DND-41 (cell line): ENCODE data around the gene NAIF1.

Experiments used
- ATAC-seq: fragments of 200-7000 bp; cut with Tn5 transposase; 3 replicates; pipeline ENCODE4 v1.9.1; 2021; ENCODE audit warnings: low read depth; ENCODE audit not compliant: insufficient read depth
- DNase-seq: peaks from one replicate; pipeline ENCODE4 v3.0.0-alpha.2; 2020
- H2AFZ ChIP-seq: 2 replicates; pipeline ENCODE4 v1.6.0; 2012; ENCODE audit warnings: low read depth, low read length
- H3K27ac ChIP-seq: 2 replicates; pipeline ENCODE4 v1.5.1; 2012; ENCODE audit warnings: low read length, inconsistent platforms
- H3K27me3 ChIP-seq: fragments of 200-600 bp; sonication (generic); 2 replicates; pipeline ENCODE4 v1.6.0; 2012; ENCODE audit warnings: low read length, mild to moderate bottlenecking, inconsistent platforms; ENCODE audit not compliant: insufficient read depth, poor library complexity
- H3K36me3 ChIP-seq: 2 replicates; pipeline ENCODE4 v1.5.1; 2012; ENCODE audit warnings: low read length, inconsistent platforms; ENCODE audit not compliant: insufficient read depth
- H3K4me1 ChIP-seq: 2 replicates; pipeline ENCODE4 v1.5.1; 2012; ENCODE audit warnings: mild to moderate bottlenecking, low read length; ENCODE audit not compliant: insufficient read depth
- H3K4me2 ChIP-seq: 2 replicates; pipeline ENCODE4 v1.6.0; 2012; ENCODE audit warnings: mild to moderate bottlenecking, moderate library complexity, low read length, inconsistent platforms; ENCODE audit not compliant: insufficient read depth
- H3K4me3 ChIP-seq, 2 experiments: fragments of 200-600 bp in 1 of 2; shearing (Covaris generic) in 1 of 2; 2 replicates each; pipeline ENCODE4 v1.5.1; 2012 to 2016; ENCODE audit warnings: inconsistent platforms in 2 of 2, low read length in 2 of 2, mild to moderate bottlenecking in 2 of 2, low read depth in 1 of 2, moderate library complexity in 1 of 2
- H3K79me2 ChIP-seq: 2 replicates; pipeline ENCODE4 v1.6.0; 2012; ENCODE audit warnings: low read length, inconsistent platforms; ENCODE audit not compliant: insufficient read depth
- H3K9ac ChIP-seq: 2 replicates; pipeline ENCODE4 v1.6.0; 2012; ENCODE audit warnings: low read depth, mild to moderate bottlenecking, inconsistent platforms, low read length, moderate library complexity
- H3K9me3 ChIP-seq: 2 replicates; pipeline ENCODE4 v1.5.1; 2012; ENCODE audit warnings: low read length, moderate library complexity, mild to moderate bottlenecking, inconsistent platforms; ENCODE audit not compliant: insufficient read depth, severe bottlenecking
- H4K20me1 ChIP-seq: 2 replicates; pipeline ENCODE4 v1.6.0; 2012; ENCODE audit warnings: low read length; ENCODE audit not compliant: insufficient read depth
- CTCF ChIP-seq: IDR thresholded peaks from 2 replicates; pipeline ENCODE4 v1.5.1; 2012; ENCODE audit warnings: borderline replicate concordance, low read length, moderate library complexity, mild to moderate bottlenecking; ENCODE audit not compliant: poor library complexity, severe bottlenecking; ENCODE audit errors: extremely low read depth
- EZH2 ChIP-seq: IDR thresholded peaks from 3 replicates; pipeline ENCODE4 v1.6.1; 2012; ENCODE audit warnings: borderline replicate concordance, low read depth, mild to moderate bottlenecking, moderate library complexity, low read length, inconsistent platforms; ENCODE audit not compliant: severe bottlenecking

NAIF1 gene

GRCh38 chr9:128094166-128094949 lies 27.2 kb upstream of the NAIF1 start:
- Histone ChIP-seq H3K27me3 (no peaks in the 10 kb centered on the region), H3K9ac (peak overlapping the region; percentile 33), H3K79me2 (peaks cover 90% of the 10 kb centered on the region), H3K4me1 (peaks cover 62% of the 10 kb centered on the region), H3K36me3 (peaks cover 18% of the 10 kb centered on the region), H3K27ac (peak overlapping the region; percentile 85), H4K20me1 (peaks cover 16% of the 10 kb centered on the region), H2AFZ (0 out of 2 replicates have a peak overlapping the region, but pooled peaks have one; percentile 17), H3K4me2 (peak overlapping the region; percentile 54), H3K4me3 (peak overlapping the region in 1 of 2 experiments; percentile 29; a peak in 1 of 4 replicates), H3K9me3 (no peaks in the 10 kb centered on the region)
- TF ChIP-seq EZH2 (no peak), CTCF (no peak)
- DNase-seq, result peak; percentile 79
- ATAC-seq, result peak; percentile 85

- peak overlapping the region; percentile 85 for H3K27ac ChIP-seq
- ATAC-seq, result peak; percentile 46; the same call in 2 of the 3 replicates
- H3K27me3 ChIP-seq, result no peaks in the 10 kb centered on the region
- H3K36me3 ChIP-seq, result peaks cover 20% of the 10 kb centered on the region
- H3K4me3 ChIP-seq, result no peak overlapping the region
- H3K79me2 ChIP-seq, result peaks cover 90% of the 10 kb centered on the region
- H4K20me1 ChIP-seq, result peaks cover 10% of the 10 kb centered on the region
- no peak for DNase-seq
- no peak overlapping the region for H2AFZ ChIP-seq
- no peak for TF ChIP-seq EZH2
- no peak for TF ChIP-seq CTCF
- peak overlapping the region; percentile 33 for H3K9ac ChIP-seq
- no peaks in the 10 kb centered on the region for H3K9me3 ChIP-seq
- peak overlapping the region; percentile 30; the same call in 1 of the 2 replicates for H3K4me2 ChIP-seq
- H3K4me1 ChIP-seq, result peaks cover 50% of the 10 kb centered on the region
Observed at GRCh38 chr9:128093011-128093410, 25.9 kb upstream of the NAIF1 start.

- 0 out of 2 replicates have a peak, but pooled peaks cover 5% of the 10 kb centered on the region for H4K20me1 ChIP-seq
- H3K4me3 ChIP-seq, result no peak overlapping the region
- no peak overlapping the region for H3K4me2 ChIP-seq
- H3K27me3 ChIP-seq, result no peaks in the 10 kb centered on the region
- H2AFZ ChIP-seq, result no peak overlapping the region
- TF ChIP-seq EZH2, result no peak
- TF ChIP-seq CTCF, result no peak
- ATAC-seq, result no peak
- H3K9ac ChIP-seq, result peak overlapping the region; percentile 24; the same call in 1 of the 2 replicates
- H3K4me1 ChIP-seq, result peaks cover 50% of the 10 kb centered on the region
- H3K9me3 ChIP-seq, result no peaks in the 10 kb centered on the region
- DNase-seq, result no peak
- peak overlapping the region; percentile 85 for H3K27ac ChIP-seq
- peaks cover 20% of the 10 kb centered on the region for H3K36me3 ChIP-seq
- H3K79me2 ChIP-seq, result peaks cover 90% of the 10 kb centered on the region
Observed at GRCh38 chr9:128092199-128092977, 25.3 kb upstream of the NAIF1 start.
